ENCODE data around the gene GNPDA1. TPM values are rescaled to one million over a fixed set of nuclear protein-coding genes. Genes with fewer than 3 reads are reported as not detected.
"Not testable (repeated sequence)": the region's sequence is repeated elsewhere in the genome, so short reads cannot be mapped to it uniquely, and the experiment has no call there.

Gene GNPDA1
- total and polyA plus RNA-seq, 9 of the 15 experiments (the other 6 are each of a cell fraction or from before 2014, with no cell fraction given) = 14.1 to 145 (median 52.2) TPM

GRCh38 chr5:142040285-142040684, 27.5 kb upstream of the GNPDA1 start:
- TF ChIP-seq YY1 (IDR thresholded peaks at IDR 0.05; ENCODE audit: borderline replicate concordance in 1 of 3, control insufficient read depth in 1 of 3, extremely low read depth in 1 of 3, insufficient read depth in 3 of 3, insufficient read length in 1 of 3, insufficient replicate concordance in 2 of 3, low read depth in 1 of 3, low read length in 2 of 3) (peak in 2 of 3 experiments; percentile 35 to 78), NFIC (IDR thresholded peaks at IDR 0.05) (no peak)
- no peaks in the 10 kb centered on the region for H3K27me3 ChIP-seq (ENCODE audit: control insufficient read depth in 2 of 2, insufficient read depth in 2 of 2, low read length in 2 of 2)
- ATAC-seq = 0 out of 3 replicates have a peak, but pooled peaks have one; percentile 41
- no peak overlapping the region for H3K9ac ChIP-seq (ENCODE audit: insufficient read depth in 1 of 2, low read depth in 2 of 2, low read length in 2 of 2)
- BruUV-seq (replicated peaks) = no TSS peak
- peak overlapping the region; percentile 29 for H2AFZ ChIP-seq (ENCODE audit: low read depth, low read length)
- no peaks in the 10 kb centered on the region for H3K9me3 ChIP-seq (replicated peaks; ENCODE audit: control insufficient read depth, insufficient read depth, low read depth, low read length)
- no peaks in the 10 kb centered on the region for H3K9me1 ChIP-seq (ENCODE audit: control insufficient read depth, insufficient read depth, low read length)
- in situ Hi-C loops (cut with MboI) (no loop called here), intact Hi-C loops (cut with micrococcal nuclease) (no loop called here)
- no peak overlapping the region for H3K4me2 ChIP-seq (ENCODE audit: insufficient read depth, low read length)
- no peaks in the 10 kb centered on the region for H3K79me2 ChIP-seq (ENCODE audit: control insufficient read depth, insufficient read depth, low read length)
- H4K20me1 ChIP-seq (replicated peaks; ENCODE audit: control insufficient read depth, insufficient read depth, low read length) = no peaks in the 10 kb centered on the region
- no peak for FAIRE-seq
- no peak overlapping the region for H3K4me3 ChIP-seq
- WGBS (ENCODE audit: insufficient coverage, low coverage, missing lambda C conversion rate) = 52% methylated on average over 2 of the region's 2 CpGs
- H3K36me3 ChIP-seq (ENCODE audit: control insufficient read depth, insufficient read depth, low read length) = no peaks in the 10 kb centered on the region
- no peaks in the 10 kb centered on the region for H3K4me1 ChIP-seq (replicated peaks in 1 of 2; ENCODE audit: control insufficient read depth in 2 of 2, insufficient read depth in 2 of 2, low read length in 2 of 2)
- H3K27ac ChIP-seq (ENCODE audit: extremely low read depth, low read depth, low read length) = no peak overlapping the region
- ChIA-PET CTCF (ENCODE audit: low intra/inter-chr PET ratio) (no interaction called here), POLR2A (no interaction called here)
- DNase-seq (ENCODE audit: extremely low read depth in 1 of 4, low spot score in 3 of 4) = no peak

GRCh38 chr5:142038735-142039134, 25.9 kb upstream of the GNPDA1 start:
- TF ChIP-seq, protein P1, sequence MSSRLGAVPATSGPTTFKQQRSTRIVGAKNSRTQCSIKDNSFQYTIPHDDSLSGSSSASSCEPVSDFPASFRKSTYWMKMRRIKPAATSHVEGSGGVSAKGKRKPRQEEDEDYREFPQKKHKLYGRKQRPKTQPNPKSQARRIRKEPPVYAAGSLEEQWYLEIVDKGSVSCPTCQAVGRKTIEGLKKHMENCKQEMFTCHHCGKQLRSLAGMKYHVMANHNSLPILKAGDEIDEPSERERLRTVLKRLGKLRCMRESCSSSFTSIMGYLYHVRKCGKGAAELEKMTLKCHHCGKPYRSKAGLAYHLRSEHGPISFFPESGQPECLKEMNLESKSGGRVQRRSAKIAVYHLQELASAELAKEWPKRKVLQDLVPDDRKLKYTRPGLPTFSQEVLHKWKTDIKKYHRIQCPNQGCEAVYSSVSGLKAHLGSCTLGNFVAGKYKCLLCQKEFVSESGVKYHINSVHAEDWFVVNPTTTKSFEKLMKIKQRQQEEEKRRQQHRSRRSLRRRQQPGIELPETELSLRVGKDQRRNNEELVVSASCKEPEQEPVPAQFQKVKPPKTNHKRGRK (tag; IDR thresholded peaks at IDR 0.05) = peak; percentile 94
- no peak for TF ChIP-seq SAP30 (IDR thresholded peaks at IDR 0.05; ENCODE audit: borderline replicate concordance, insufficient read depth, low read depth, low read length, poor library complexity, severe bottlenecking)
- no peak overlapping the region for H2AFZ ChIP-seq (ENCODE audit: low read depth, low read length)
- POLR2A ChIA-PET = no interaction called here
- no peaks in the 10 kb centered on the region for H3K4me1 ChIP-seq (replicated peaks in 1 of 2; ENCODE audit: control insufficient read depth in 2 of 2, insufficient read depth in 2 of 2, low read length in 2 of 2)
- no peaks in the 10 kb centered on the region for H3K9me3 ChIP-seq (replicated peaks; ENCODE audit: control insufficient read depth, insufficient read depth, low read depth, low read length)
- FAIRE-seq = no peak
- no peaks in the 10 kb centered on the region for H3K79me2 ChIP-seq (ENCODE audit: control insufficient read depth, insufficient read depth, low read length)
- BruUV-seq (replicated peaks) = no TSS peak
- 40% methylated on average over 1 of the region's 2 CpGs for WGBS (ENCODE audit: insufficient coverage, low coverage, missing lambda C conversion rate)
- no peak for DNase-seq (ENCODE audit: extremely low read depth in 1 of 4, low spot score in 3 of 4)
- in situ Hi-C loops (cut with MboI) = no loop called here
- H3K27me3 ChIP-seq (ENCODE audit: control insufficient read depth in 2 of 2, insufficient read depth in 2 of 2, low read length in 2 of 2) = no peaks in the 10 kb centered on the region
- ATAC-seq = no peak
- H4K20me1 ChIP-seq (replicated peaks; ENCODE audit: control insufficient read depth, insufficient read depth, low read length) = no peaks in the 10 kb centered on the region
- intact Hi-C loops (cut with micrococcal nuclease) = no loop called here
- no peak overlapping the region for H3K27ac ChIP-seq (ENCODE audit: extremely low read depth, low read depth, low read length)
- no peaks in the 10 kb centered on the region for H3K9me1 ChIP-seq (ENCODE audit: control insufficient read depth, insufficient read depth, low read length)
- no peak overlapping the region for H3K4me2 ChIP-seq (ENCODE audit: insufficient read depth, low read length)
- H3K36me3 ChIP-seq (ENCODE audit: control insufficient read depth, insufficient read depth, low read length) = no peaks in the 10 kb centered on the region
- no peak overlapping the region for H3K4me3 ChIP-seq
- no peak overlapping the region for H3K9ac ChIP-seq (ENCODE audit: insufficient read depth in 1 of 2, low read depth in 2 of 2, low read length in 2 of 2)
- CTCF ChIA-PET (ENCODE audit: low intra/inter-chr PET ratio) = no interaction called here

- 47% methylated on average over 3 of the region's 3 CpGs for WGBS (ENCODE audit: insufficient coverage, low coverage, missing lambda C conversion rate)
- intact Hi-C loops (cut with micrococcal nuclease); ATAC-seq: not testable (repeated sequence)
These were observed 24.8 kb upstream of the GNPDA1 start for GRCh38 chr5:142037599-142037998.

More at GRCh38 chr5:142037599-142037998, 24.8 kb upstream of the GNPDA1 start:
- H2AFZ ChIP-seq (ENCODE audit: low read depth, low read length); H3K4me1 ChIP-seq (replicated peaks in 1 of 2; ENCODE audit: control insufficient read depth in 2 of 2, insufficient read depth in 2 of 2, low read length in 2 of 2); H3K4me2 ChIP-seq (ENCODE audit: insufficient read depth, low read length); H4K20me1 ChIP-seq (replicated peaks; ENCODE audit: control insufficient read depth, insufficient read depth, low read length); H3K27me3 ChIP-seq (ENCODE audit: control insufficient read depth in 2 of 2, insufficient read depth in 2 of 2, low read length in 2 of 2); in situ Hi-C loops (cut with MboI); FAIRE-seq; H3K79me2 ChIP-seq (ENCODE audit: control insufficient read depth, insufficient read depth, low read length); DNase-seq (ENCODE audit: extremely low read depth in 1 of 4, low spot score in 3 of 4); BruUV-seq (replicated peaks); H3K9me3 ChIP-seq (replicated peaks; ENCODE audit: control insufficient read depth, insufficient read depth, low read depth, low read length); H3K4me3 ChIP-seq; H3K9me1 ChIP-seq (ENCODE audit: control insufficient read depth, insufficient read depth, low read length); H3K36me3 ChIP-seq (ENCODE audit: control insufficient read depth, insufficient read depth, low read length); POLR2A ChIA-PET; H3K9ac ChIP-seq (ENCODE audit: insufficient read depth in 1 of 2, low read depth in 2 of 2, low read length in 2 of 2); CTCF ChIA-PET (ENCODE audit: low intra/inter-chr PET ratio); H3K27ac ChIP-seq (ENCODE audit: extremely low read depth, low read depth, low read length): not testable (repeated sequence)
